SW 1271 (cell line): Measurements from ENCODE around the gene GRK1.

Experiments used
- DNase-seq, 2 experiments: peaks; one replicate each; lab custom pipeline; 2025; lab: John Stamatoyannopoulos, UW

GRK1 gene

DNA sequence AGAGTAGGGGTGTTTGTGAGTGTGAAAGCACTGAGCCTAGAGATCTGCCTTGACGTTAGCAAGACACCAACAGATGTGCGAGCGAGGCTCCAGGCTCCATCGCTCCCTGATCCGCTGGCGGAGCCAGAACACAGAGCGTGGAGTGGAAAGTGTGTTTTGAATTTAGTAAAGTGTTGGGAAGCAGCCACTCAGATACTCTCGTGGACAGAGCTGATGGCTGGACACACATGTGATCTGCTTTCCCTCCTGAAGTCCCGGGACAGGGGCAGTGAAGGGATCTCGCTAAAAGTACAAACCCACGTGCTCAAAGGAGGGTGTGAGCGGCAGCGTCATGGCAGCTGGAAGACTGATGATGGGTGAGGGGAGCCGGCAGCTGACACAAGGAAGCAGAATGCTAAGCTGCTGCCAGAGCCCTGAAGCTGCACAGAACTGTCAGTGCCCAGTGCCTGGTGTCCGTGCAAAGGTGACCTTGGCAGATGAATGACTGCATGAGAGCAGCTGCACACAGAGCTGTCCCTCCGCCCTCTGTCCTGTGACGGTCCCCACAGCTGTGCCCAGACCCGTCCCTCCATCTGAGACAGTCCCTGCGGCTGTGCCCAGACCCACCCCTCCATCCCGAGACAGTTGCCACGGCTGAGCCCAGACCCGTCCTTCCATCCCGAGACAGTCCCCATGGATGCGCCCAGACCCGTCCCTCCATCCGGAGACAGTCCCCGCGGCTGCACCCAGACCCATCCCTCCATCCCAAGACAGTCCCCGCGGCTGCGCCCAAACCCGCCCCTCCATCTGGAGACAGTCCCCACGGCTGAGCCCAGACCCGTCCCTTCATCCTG, 62.4 kb downstream of the GRK1 start:
- no peak for DNase-seq

DNA sequence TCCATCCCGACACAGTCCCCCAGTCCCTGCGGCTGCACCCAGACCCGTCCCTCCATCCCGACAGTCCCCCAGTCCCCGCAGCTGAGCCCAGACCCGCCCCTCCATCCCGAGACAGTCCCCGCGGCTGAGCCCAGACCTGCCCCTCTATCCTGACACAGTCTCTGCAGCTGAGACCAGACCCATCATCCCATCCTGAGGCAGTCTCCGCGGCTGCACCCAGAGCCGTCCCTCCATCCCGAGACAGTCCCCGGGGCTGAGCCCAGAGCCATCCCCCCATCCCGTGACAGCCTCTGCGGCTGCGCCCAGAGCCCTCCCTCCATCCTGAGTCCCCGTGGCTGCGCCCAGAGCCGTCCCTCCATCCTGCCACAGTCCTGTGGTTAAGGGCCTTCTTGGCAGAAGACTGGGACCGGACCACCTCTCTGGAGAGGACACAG, 63.3 kb downstream of the GRK1 start:
- DNase-seq, result no peak

DNA sequence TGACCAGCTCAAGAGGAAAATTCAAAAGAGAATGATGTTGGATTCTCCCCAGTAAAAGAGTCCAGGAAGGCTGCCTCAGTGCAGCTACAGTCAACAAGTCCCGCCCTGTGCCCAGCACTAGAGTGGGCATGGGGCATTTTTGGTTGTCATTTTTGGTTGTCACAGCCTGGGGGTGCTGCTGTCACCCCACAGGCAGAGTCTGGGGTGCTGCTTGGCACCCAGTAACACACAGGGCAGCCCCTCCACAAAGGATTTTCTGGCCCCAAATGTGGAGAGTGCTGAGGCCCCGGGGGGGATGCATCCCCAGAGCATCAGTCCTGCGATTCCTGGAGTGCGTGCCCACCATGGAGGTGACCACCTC, 63.8 kb downstream of the GRK1 start:
- DNase-seq, result no peak

DNA sequence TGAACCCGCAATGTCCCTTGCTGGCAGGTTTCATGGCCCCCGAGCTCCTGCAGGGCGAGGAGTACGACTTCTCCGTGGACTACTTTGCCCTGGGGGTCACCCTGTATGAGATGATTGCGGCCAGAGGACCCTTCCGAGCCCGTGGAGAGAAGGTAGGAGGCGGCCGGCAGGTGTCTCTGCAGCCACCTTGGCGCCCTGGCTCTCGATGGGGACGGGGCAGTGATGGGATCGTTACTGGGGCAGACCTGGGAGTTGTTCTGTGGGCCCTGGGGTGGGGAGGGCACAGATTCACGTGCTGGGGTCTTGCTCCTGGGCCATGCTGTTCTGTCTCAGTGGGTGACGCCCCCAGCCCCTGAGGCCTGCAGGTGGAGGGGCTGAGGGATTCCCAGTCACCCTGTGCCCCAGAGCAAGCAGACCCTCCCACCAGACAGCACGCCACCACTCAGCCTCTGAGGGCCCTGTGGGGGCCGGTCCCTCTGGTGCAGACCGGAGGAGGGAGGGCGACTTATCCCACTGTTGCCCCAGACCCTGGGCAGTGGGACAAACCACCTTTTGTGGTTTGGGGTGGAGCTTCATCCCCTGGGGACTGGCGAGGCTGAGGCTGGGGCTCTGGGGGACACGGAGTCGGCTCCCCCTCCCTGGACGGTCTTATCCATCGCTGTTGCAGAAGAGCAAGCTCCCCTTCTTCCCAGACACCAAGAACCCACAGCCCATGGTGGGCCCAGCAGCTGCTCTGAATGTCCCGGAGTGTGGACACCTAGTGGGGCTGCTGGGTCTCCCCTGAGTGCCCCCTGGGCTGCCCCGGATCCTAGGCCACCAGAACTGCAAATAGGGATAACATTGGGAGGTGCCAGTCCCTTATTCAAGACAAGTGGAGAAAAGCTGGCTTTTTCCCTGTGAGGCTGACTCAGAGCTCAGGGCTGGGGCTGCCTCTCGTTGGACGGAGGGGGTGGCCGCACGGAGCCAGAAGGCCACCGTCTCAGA, 64.5 kb downstream of the GRK1 start:
- no peak for DNase-seq

DNA sequence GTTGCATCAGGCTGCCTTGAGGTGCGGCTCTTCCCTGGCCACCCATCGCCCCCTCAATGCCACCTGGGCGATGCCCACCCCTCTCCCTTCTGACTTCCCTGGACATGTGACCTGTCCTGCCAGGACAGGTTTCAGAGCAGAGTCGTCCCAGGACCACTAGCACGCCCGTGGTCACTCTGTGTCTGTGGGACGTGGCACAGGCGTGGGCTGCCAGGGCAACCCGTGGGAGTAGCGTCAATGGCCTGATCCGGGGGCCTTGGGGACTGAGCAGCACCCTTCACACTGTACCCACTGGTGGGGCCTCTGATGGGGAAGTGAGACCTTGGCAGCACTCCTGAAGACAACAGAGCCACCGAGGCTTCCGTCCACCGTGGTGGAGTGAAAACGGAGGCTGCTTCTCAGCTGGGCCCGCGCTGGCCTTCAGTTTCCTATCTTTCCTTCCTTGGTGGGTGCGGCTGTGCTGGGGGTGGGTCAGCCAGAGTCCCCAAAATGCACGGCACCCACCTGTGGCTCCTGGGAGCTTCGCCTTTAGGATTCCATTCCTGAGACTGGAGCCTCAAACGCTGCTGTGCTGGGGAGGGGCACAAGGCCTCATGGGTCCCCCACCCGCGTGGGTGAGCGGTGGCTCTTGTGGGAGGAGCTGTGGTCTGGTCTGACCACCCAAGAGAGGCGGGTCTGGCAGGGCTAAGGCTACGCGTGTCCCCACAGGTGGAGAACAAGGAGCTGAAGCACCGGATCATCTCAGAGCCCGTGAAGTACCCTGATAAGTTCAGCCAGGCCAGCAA, 65.3 kb downstream of the GRK1 start:
- no peak for DNase-seq

DNA sequence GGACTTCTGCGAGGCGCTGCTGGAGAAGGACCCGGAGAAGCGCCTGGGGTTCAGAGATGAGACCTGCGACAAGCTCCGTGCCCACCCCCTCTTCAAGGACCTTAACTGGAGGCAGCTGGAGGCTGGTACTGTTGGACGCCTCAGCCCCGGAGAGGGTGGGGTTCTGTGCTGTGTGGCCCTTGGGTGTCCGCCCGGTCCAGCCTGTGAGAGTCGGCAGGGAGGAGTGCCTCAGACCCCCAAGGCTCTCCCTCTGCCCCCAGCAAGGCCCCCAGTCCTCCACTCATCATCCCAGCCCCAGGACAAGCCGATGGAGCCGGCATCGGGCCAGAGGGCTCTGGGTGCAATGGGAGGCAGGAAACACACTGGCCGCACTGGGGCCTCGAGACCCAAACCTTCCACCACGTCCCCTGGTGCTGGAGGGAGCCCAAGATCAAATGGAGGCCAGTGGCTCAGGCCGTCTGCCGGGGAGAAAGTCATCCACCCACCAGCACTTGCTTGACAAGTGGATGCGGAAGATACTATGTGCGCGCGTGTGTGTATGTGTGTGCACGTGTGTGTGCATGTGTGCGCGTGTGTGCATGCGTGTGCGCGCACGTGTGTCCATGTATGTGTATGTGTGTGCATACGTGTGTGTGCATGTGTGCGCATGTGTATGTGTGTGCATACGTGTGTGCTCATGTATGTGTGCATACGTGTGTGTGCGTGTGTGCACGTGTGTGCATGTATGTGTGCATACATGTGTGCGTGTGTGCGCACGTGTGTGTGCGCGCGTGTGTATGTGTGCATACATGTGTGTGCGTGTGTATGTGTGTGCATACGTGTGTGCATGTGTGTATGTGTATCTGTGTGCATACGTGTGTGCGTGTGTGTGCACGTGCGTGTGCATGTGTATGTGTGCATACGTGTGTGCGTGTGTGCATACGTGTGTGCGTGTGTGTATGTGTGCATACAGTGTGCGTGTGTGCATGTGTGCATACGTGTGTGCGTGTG, 66.2 kb downstream of the GRK1 start:
- no peak for DNase-seq

DNA sequence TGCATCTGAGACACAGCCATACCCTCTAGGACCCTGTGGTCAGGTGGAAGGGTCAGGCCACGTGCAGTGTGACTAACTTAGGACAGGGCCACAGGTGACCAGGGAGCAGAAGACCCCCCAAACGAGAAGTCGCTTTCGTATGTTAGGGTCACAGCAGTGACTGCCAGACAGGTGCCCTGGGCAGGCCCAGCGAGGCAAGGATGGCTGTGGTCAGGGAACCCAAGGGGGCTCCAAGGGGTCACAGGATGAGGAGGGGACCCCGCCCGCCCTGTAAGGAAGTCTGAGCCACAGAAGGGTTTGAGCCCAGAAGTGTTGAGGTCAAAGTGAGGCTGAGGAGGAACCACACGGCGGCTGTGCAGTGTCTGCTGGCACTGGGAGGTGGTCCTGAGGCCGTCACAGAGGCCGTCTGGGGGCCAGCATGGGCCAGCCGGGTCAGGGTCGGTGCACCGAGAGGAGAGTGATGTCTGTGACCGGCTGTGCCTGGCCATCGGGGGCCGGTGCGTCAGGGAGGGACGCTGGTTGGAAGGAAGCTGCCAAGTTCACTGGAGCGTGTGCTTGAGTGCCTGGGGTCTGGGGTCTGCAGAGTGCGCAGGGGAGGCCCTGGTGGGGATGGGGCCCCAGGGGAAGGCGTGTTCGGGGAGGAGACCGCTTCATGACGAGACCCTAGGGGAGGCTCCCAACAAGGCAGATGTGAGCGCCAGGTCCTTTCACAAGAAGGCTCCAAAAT, 67.2 kb downstream of the GRK1 start:
- no peak for DNase-seq

DNA sequence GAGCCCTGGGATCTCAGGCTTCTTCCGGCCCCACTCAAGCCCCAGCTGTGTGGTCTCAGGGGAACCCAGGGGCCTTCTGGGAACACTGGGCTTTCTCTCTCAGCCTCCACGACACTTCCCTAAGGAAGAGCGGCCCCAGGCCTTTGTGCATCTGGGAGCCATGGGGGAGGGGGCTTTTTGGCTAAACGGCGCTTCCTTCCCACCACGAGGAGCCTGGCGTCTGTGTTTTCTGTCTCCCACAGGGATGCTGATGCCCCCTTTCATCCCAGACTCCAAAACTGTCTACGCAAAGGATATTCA, 67.8 kb downstream of the GRK1 start:
- DNase-seq, result no peak

DNA sequence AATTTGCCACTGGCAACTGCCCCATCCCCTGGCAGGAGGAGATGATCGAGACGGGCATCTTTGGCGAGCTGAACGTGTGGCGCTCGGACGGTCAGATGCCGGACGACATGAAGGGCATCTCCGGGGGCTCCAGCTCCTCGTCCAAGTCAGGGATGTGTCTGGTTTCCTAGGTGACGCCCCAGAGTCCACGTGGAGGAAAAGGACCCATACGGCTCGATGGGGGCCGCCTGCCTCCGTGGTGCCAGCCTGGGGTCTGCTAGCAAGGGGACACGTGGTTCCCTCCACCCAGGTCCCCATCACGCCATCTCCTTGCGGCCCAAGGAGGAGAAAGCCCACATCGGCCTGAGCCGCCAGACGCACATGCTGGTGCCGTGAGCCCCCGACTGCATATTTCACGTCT, 68.2 kb downstream of the GRK1 start:
- no peak for DNase-seq

DNA sequence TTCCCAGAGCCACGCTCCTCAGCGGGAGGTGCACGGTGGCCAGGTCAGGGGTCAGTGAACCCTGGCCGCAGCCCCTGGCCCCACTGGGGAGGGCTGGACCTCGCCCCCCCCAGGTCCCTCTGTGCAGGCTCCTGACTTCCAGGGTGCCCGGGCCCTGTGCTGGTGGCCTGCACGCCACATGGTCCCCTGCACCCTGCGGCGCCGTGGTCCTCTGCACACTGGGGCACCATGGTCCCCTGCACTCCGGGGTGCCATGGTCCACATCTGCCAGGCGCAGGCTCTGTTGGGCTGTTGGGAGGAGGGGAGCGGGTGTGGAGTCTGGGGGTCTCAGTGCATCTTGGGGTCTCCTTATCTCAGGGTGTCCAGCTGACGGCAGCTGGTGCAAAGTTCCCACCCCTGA, 68.7 kb downstream of the GRK1 start:
- DNase-seq, result no peak

DNA sequence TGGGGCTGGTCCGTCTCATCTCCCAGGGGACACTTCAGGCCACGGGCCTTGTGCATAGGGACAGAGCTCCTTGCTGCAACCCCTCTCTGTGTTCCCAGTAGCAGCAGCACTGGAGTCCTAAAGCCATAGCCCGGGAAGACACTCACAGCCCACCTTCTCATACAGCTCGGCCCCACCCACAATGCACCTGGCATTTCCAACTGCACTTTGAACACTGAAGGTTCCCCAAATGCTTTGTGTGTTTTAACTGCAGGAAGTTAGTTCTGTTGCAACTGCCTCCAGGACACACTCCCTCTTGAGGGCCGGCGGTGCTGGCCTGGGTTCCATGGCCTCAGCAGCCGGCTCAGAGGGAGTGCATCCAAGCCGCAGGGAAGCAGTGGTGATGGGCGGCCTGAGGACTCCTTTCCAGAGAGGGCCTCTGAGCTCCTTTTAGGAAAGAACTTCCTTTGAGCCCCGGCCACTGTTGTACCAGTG, 69.3 kb downstream of the GRK1 start:
- no peak for DNase-seq

DNA sequence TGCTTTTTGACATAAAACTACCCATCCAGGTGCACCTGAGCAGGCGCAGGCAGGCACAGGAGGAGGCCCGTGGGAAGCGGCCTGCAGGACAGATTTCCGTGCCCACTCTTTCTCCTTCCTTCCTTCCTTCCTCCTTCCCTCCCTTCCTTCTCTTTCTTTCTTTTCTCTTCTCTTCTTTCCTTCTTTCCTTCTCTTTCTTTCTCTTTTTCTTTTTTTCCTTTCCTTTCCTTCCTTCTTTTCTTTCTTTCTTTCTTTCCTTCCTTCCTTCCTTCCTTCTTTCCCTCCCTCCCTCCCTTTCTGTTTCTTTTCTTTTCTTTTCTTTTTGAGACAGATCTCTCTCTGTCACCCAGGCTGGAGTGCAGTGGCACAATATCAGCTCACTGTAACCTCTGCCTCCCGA, 70.8 kb downstream of the GRK1 start:
- no peak for DNase-seq

DNA sequence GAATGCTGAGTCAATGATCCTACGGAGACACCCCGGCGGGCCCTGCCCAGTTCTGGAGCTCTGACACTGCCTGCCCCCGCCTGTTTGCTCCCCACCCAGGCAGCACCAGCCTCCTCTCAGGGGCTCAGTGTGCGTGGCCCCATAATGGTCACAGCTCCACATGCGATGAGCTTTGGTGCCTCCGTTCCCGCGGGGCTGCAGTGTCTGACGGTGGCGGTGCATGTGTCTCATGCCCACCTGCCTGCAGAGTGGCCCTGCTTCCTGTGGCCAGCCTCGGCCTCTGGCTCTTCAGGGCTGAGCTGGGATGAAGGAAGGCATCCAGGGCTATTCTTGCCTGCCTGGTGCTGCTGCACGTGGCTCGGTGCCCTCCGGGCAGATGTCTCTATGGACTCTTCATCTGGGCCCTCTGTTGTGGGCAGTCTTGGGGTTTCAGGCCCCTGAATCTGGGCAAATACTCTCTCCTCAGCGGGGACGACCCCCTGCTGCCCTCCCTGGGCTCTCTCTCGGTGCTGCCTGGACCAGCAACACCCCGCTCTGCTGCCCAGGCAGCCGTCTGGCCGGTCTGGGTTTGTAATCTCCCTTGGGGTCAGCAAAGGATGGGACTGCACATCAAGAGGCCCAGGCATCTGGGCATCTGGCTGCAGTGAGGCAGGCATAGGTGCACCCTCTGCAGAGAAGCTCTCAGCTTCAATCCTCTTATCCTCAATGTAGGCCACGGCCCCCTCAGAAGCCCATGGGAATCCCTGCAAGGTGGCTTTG, 72.7 kb downstream of the GRK1 start:
- DNase-seq, result no peak

DNA sequence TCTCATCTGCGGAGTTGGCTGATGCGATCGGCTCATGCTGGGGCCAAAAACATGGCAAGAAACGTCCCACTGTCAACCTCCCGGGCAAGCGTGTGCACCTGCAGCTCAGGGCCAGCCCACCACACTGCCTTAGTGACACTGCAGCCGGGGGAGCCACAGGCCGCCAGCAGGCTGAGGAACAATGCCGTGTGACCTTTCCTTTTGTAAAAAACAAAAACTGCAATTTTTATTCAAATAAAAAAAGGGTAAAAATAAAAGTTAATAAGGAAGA, 73.2 kb downstream of the GRK1 start:
- no peak for DNase-seq

DNA sequence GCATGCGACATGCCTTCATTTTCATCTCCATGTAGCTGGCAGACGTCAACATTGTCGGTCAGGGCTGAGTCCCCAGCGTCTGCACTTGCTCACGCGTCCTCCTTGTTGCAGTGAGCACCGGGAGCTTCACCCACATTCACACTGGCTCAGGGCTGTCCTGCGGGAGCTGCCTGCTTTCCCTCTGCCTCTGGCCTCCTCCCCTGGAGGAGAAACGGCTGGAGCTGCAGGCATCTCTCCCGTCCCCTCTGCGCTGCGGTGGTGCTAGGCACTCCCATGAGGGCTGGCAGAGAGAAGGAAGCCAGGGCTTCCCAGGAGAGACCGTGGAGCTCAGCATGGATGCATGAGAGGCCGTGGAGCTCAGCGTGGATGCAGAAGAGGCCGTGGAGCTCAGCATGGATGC, 73.6 kb downstream of the GRK1 start:
- DNase-seq, result no peak

DNA sequence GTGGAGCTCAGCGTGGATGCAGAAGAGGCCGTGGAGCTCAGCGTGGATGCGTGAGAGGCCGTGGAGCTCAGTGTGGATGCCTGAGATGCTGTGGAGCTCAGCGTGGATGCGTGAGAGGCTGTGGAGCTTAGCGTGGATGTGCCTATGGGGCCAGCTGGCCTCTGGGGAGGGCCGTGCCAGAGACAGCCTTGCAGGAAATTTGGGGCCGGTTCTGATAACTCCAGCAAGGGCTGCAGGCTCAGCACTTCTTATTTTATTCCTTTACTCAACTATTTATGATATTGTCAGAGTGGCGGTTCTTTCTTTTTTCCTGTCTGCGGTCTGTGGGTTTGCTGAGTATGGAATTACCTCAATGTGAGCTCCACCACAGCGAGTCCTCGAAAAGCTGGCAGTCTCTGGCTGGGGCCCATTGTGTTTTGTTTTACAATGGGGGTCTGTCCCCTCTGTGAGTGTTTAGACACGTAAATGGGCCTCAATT, 74.2 kb downstream of the GRK1 start:
- DNase-seq, result no peak

DNA sequence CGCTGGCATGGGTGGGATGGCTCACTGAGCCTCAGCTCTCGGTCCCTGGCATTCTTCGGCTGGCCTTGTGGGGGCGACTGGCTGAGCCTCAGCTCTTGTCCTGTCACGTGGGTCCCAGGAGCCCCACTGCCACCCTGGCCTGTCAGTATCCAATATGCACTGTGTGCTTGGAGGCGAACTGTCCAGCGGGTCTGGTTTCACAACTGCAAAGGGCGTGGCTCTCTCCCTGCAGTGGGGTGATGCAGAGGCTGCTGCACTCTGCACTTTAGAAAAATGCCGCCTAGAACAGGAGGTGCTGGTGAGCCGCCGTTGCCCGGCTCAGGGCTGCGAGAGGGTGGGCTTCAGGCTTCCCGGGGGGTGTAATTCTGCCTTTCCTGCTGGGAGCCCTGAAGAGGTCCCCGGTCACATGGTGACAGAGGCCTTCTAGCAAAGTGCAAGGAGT, 75.0 kb downstream of the GRK1 start:
- no peak for DNase-seq

DNA sequence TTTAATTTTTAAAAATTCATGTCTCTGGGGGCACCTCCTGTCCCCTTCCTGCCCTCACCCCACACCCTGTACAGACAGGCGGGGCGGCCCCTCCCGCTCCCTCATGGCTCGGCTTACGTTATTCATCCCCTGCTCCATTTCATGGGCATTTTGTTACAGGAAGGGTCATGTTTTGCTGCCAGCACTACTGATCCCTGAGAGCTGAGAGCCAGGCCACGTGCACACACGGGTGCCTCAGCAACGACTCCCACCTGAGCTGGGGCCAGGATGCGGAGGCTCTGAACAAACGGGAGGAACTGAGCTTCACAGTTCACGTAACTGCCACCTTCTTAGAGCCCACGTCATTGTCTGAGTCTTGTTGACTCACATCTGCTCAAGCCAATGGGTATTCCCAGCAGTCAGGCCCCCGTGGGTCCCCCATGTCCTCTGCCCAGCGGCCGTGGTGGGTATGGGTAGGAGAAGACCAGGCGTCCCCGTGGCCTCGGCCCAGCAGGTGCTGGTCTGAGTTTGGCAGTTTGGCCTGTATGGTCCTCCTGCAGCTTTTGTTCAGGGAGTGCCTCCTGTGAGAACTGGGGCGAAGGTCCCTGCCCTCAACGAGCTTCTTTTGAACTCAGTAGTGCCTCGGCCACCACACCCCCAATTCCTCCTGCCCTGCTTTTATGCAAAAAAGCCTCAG, 75.6 kb downstream of the GRK1 start:
- no peak for DNase-seq
